HG03095 (cell line): ENCODE data around the gene BAD.

Experiments
- ATAC-seq: cut with Tn5 transposase; IDR thresholded peaks from one replicate; pipeline ENCODE4 v1.9.1; 2021; ENCODE audit warnings: moderate library complexity; ENCODE audit not compliant: unreplicated experiment

The BAD gene

GRCh38 chr11:64297699-64298358 lies 13.4 kb upstream of the BAD start:
- ATAC-seq, result no peak

- no peak for ATAC-seq
Observed at GRCh38 chr11:64296830-64297698, 12.6 kb upstream of the BAD start.

GRCh38 chr11:64296236-64296635 lies 11.8 kb upstream of the BAD start:
- ATAC-seq, result no peak

GRCh38 chr11:64295760-64296159 lies 11.3 kb upstream of the BAD start:
- no peak for ATAC-seq

- ATAC-seq, result no peak
Observed at GRCh38 chr11:64294774-64295173, 10.3 kb upstream of the BAD start.

- no peak for ATAC-seq
Observed at GRCh38 chr11:64292460-64293254, 8.2 kb upstream of the BAD start.

- ATAC-seq, result no peak
Observed at GRCh38 chr11:64291752-64292459, 7.4 kb upstream of the BAD start.

- no peak for ATAC-seq
Observed at GRCh38 chr11:64291262-64291751, 6.8 kb upstream of the BAD start, which contains the start of gene KCNK4. Gene KCNK4, plus strand, starts transcription at chr11:64291302. Its CDS starts 1,717 bp downstream, at chr11:64293019.

GRCh38 chr11:64290352-64291261 lies 6.1 kb upstream of the BAD start:
- ATAC-seq, result no peak

- no peak for ATAC-seq
Observed at GRCh38 chr11:64289002-64289564, 4.6 kb upstream of the BAD start.

- ATAC-seq, result no peak
Observed at GRCh38 chr11:64288353-64288750, 3.9 kb upstream of the BAD start.

- no peak for ATAC-seq
Observed at GRCh38 chr11:64287676-64288352, 3.3 kb upstream of the BAD start.

- no peak for ATAC-seq
Observed at GRCh38 chr11:64286801-64287159, 2.3 kb upstream of the BAD start.

- ATAC-seq, result no peak
Observed at GRCh38 chr11:64285885-64286800, 1.7 kb upstream of the BAD start.

- peak; percentile 51 for ATAC-seq
Observed at GRCh38 chr11:64284962-64285884, 758 bp upstream of the BAD start, which contains the start of gene GPR137. Gene GPR137, plus strand, starts transcription at chr11:64285848. Its CDS starts 677 bp downstream, at chr11:64286525.

- no peak for ATAC-seq
Observed at GRCh38 chr11:64283092-64283491, 1.4 kb downstream of the BAD start.
